Karpas-422 (cell line): ENCODE data around the gene CHPF2. TPM values are rescaled to one million over a fixed set of nuclear protein-coding genes. Genes with fewer than 3 reads are reported as not detected.

Experiments
- DNase-seq: peaks from one replicate; pipeline ENCODE4 v3.0.0-alpha.2; 2015
- H2AFZ ChIP-seq: fragments of 200-600 bp; sonication (generic); 2 replicates; pipeline ENCODE4 v1.6.1; 2014; ENCODE audit warnings: antibody characterized with exemption, low read length, mixed read lengths
- H3K27ac ChIP-seq: fragments of 200-600 bp; sonication (generic); 2 replicates; pipeline ENCODE4 v1.5.1; 2014; ENCODE audit warnings: mild to moderate bottlenecking, low read length, moderate library complexity
- H3K27me3 ChIP-seq: fragments of 200-600 bp; sonication (generic); 2 replicates; pipeline ENCODE4 v1.6.1; 2014; ENCODE audit warnings: low read length, mixed read lengths
- H3K36me3 ChIP-seq: fragments of 200-600 bp; sonication (generic); 2 replicates; pipeline ENCODE4 v1.6.1; 2014; ENCODE audit warnings: low read length, mixed read lengths; ENCODE audit not compliant: insufficient read depth
- H3K4me1 ChIP-seq: fragments of 200-600 bp; sonication (generic); 2 replicates; pipeline ENCODE4 v1.6.1; 2014; ENCODE audit warnings: mild to moderate bottlenecking, low read length, mixed read lengths
- H3K4me2 ChIP-seq: fragments of 200-600 bp; sonication (generic); 2 replicates; pipeline ENCODE4 v1.6.1; 2014; ENCODE audit warnings: low read length, low read depth, mild to moderate bottlenecking; ENCODE audit not compliant: poor library complexity, severe bottlenecking
- H3K4me3 ChIP-seq: fragments of 200-600 bp; sonication (generic); 2 replicates; pipeline ENCODE4 v1.5.1; 2014; ENCODE audit warnings: mild to moderate bottlenecking, antibody characterized with exemption, low read length, mixed read lengths
- H3K79me2 ChIP-seq: fragments of 200-600 bp; sonication (generic); 2 replicates; pipeline ENCODE4 v1.6.1; 2014; ENCODE audit warnings: mild to moderate bottlenecking, low read length, mixed read lengths
- H3K9ac ChIP-seq: fragments of 200-600 bp; sonication (generic); 2 replicates; pipeline ENCODE4 v1.6.0; 2014; ENCODE audit warnings: low read length
- H3K9me2 ChIP-seq: fragments of 200-600 bp; sonication (generic), shearing (Covaris generic); replicated peaks from 2 replicates; pipeline ENCODE4 v1.6.0; 2014; ENCODE audit warnings: mild to moderate bottlenecking, low read length, moderate library complexity; ENCODE audit not compliant: insufficient read depth
- H3K9me3 ChIP-seq: fragments of 300-700, 200-600 bp; sonication (generic); 2 replicates; pipeline ENCODE4 v1.6.1; 2014; ENCODE audit warnings: low read length, mixed read lengths
- H4K20me1 ChIP-seq: fragments of 200-600 bp; sonication (generic); 2 replicates; pipeline ENCODE4 v1.6.1; 2014; ENCODE audit warnings: mild to moderate bottlenecking, antibody characterized with exemption, low read length, low read depth; ENCODE audit not compliant: insufficient read depth
- total RNA-seq: library from RNA; depleted of rRNA; stranded (reverse); fragments of >200 nt; shearing (Covaris generic); gene quantifications from 2 replicates; pipeline ENCODE4 v1.2.3, GENCODE V29; 2014; ENCODE audit warnings: low replicate concordance; rRNA removed

The CHPF2 gene
- total RNA-seq, 1 experiment from 2014 or later, result 24.7 TPM

- Histone ChIP-seq H3K27ac (no peak overlapping the region), H3K9ac (no peak overlapping the region), H3K4me1 (peaks cover 13% of the 10 kb centered on the region), H3K36me3 (no peaks in the 10 kb centered on the region), H3K27me3 (no peaks in the 10 kb centered on the region), H3K9me2 (no peaks in the 10 kb centered on the region), H2AFZ (no peak overlapping the region), H3K4me3 (no peak overlapping the region), H3K9me3 (no peaks in the 10 kb centered on the region), H3K4me2 (no peak overlapping the region), H3K79me2 (no peaks in the 10 kb centered on the region), H4K20me1 (no peaks in the 10 kb centered on the region)
- DNase-seq, result no peak
These were observed 49.4 kb downstream of the CHPF2 start for GRCh38 chr7:151281686-151282085.

GRCh38 chr7:151282111-151282510 lies 49.8 kb downstream of the CHPF2 start:
- Histone ChIP-seq H4K20me1 (no peaks in the 10 kb centered on the region), H3K4me2 (no peak overlapping the region), H3K4me1 (peaks cover 12% of the 10 kb centered on the region), H3K79me2 (no peaks in the 10 kb centered on the region), H3K27me3 (no peaks in the 10 kb centered on the region), H3K9me2 (no peaks in the 10 kb centered on the region), H3K9me3 (no peaks in the 10 kb centered on the region), H3K9ac (no peak overlapping the region), H2AFZ (no peak overlapping the region), H3K36me3 (no peaks in the 10 kb centered on the region), H3K27ac (no peak overlapping the region), H3K4me3 (no peak overlapping the region)
- DNase-seq, result no peak

DNA sequence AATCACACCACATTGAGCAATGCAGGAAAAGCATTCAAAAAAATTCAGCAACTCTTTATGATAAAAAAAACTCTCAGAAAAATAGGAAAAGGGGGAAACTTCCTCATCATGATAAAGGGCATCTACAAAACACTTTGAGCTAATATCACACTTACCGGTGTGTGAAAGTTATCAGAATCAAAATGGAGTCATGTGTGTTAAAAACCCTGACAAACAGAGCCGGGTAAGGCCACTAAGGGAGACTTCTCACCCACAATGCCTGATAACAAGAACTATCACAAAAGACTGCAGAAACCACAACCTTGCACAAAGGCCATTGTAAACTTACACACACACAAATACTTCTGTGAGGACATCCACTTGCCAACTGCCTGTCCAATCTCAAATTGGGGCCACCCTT lies 51.0 kb downstream of the CHPF2 start:
- Histone ChIP-seq H2AFZ (no peak overlapping the region), H3K36me3 (no peaks in the 10 kb centered on the region), H3K9ac (no peak overlapping the region), H3K27me3 (no peaks in the 10 kb centered on the region), H4K20me1 (no peaks in the 10 kb centered on the region), H3K4me2 (no peak overlapping the region), H3K9me2 (no peaks in the 10 kb centered on the region), H3K4me3 (no peak overlapping the region), H3K79me2 (no peaks in the 10 kb centered on the region), H3K4me1 (peaks cover 9% of the 10 kb centered on the region), H3K27ac (no peak overlapping the region), H3K9me3 (no peaks in the 10 kb centered on the region)
- DNase-seq, result no peak

DNA sequence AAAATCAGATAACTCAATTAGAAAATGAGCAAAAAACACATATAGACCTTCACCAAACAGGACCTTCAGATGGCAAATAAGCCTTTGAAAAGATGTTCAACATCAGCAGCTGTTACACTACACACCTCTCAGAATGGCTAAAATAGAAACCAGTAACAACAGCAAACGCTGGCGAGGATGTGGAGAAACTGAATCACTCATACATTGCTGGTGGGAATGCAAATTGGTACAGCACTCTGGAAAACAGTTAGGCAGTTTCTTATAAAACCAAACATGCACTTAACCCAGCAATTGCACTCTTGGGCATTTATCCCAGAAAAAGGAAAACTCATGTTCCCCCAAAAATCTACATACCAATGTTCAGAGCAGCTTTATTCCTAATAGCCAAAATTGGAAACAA lies 53.9 kb downstream of the CHPF2 start:
- H3K27me3 ChIP-seq, result no peaks in the 10 kb centered on the region
- no peak overlapping the region for H3K4me3 ChIP-seq
- no peaks in the 10 kb centered on the region for H3K79me2 ChIP-seq
- H3K27ac ChIP-seq, result no peak overlapping the region
- H4K20me1 ChIP-seq, result no peaks in the 10 kb centered on the region
- no peaks in the 10 kb centered on the region for H3K9me2 ChIP-seq
- H3K4me2 ChIP-seq, result no peak overlapping the region
- peaks cover 9% of the 10 kb centered on the region for H3K4me1 ChIP-seq
- peak; percentile 46 for DNase-seq
- no peak overlapping the region for H3K9ac ChIP-seq
- H2AFZ ChIP-seq, result no peak overlapping the region
- H3K36me3 ChIP-seq, result no peaks in the 10 kb centered on the region
- no peaks in the 10 kb centered on the region for H3K9me3 ChIP-seq

Other genes starting within 250 kb of the CHPF2 start
- 59.8 and 62.5 TPM in 2 replicates for gene NOS3, start 241.5 kb upstream of the CHPF2 start, total RNA-seq
- 0.78 and 1.6 TPM in 2 replicates for gene ATG9B, start 208.0 kb upstream of the CHPF2 start, total RNA-seq
- 19.0 and 27.1 TPM in 2 replicates for gene ABCB8, start 204.0 kb upstream of the CHPF2 start, total RNA-seq
- 4.5 and 6.2 TPM in 2 replicates for gene ASIC3, start 184.0 kb upstream of the CHPF2 start, total RNA-seq
- 13.6 and 33.0 TPM in 2 replicates for gene CDK5, start 174.6 kb upstream of the CHPF2 start, total RNA-seq
- 35.1 and 113 TPM in 2 replicates for gene SLC4A2, start 172.9 kb upstream of the CHPF2 start, total RNA-seq
- 48.8 and 127 TPM in 2 replicates for gene FASTK, start 151.7 kb upstream of the CHPF2 start, total RNA-seq
- 30.9 and 56.4 TPM in 2 replicates for gene TMUB1, start 149.0 kb upstream of the CHPF2 start, total RNA-seq
- gene AGAP3, start 146.0 kb upstream of the CHPF2 start, total RNA-seq, result 0.18 and 1.6 TPM in 2 replicates
- not detected in 2 replicates for gene GBX1, start 64.8 kb upstream of the CHPF2 start, total RNA-seq
- gene ASB10, start 45.2 kb upstream of the CHPF2 start, total RNA-seq, result not detected in 2 replicates
- gene H2BK1, start 22.0 kb upstream of the CHPF2 start, total RNA-seq, result not detected in 2 replicates
- gene ABCF2, start 5.3 kb upstream of the CHPF2 start, total RNA-seq, result 31.2 and 48.6 TPM in 2 replicates
- 3.2 and 8.7 TPM in 2 replicates for gene SMARCD3, start 16.2 kb downstream of the CHPF2 start, total RNA-seq
- 40.0 and 53.0 TPM in 2 replicates for gene NUB1, start 109.3 kb downstream of the CHPF2 start, total RNA-seq
- not detected in 2 replicates for gene WDR86, start 177.6 kb downstream of the CHPF2 start, total RNA-seq
- not detected in 2 replicates for gene CRYGN, start 207.7 kb downstream of the CHPF2 start, total RNA-seq